Hippocampal formation (tissue), 2 donors: ENCODE results near the gene EPOP.
A peak's percentile ranks its signal among the peaks of the same experiment; 100 is the strongest.

ENCODE experiments used
- DNase-seq, 2 donors: peaks; one replicate each; lab custom pipeline; 2025; lab: John Stamatoyannopoulos, UW

EPOP gene

DNA sequence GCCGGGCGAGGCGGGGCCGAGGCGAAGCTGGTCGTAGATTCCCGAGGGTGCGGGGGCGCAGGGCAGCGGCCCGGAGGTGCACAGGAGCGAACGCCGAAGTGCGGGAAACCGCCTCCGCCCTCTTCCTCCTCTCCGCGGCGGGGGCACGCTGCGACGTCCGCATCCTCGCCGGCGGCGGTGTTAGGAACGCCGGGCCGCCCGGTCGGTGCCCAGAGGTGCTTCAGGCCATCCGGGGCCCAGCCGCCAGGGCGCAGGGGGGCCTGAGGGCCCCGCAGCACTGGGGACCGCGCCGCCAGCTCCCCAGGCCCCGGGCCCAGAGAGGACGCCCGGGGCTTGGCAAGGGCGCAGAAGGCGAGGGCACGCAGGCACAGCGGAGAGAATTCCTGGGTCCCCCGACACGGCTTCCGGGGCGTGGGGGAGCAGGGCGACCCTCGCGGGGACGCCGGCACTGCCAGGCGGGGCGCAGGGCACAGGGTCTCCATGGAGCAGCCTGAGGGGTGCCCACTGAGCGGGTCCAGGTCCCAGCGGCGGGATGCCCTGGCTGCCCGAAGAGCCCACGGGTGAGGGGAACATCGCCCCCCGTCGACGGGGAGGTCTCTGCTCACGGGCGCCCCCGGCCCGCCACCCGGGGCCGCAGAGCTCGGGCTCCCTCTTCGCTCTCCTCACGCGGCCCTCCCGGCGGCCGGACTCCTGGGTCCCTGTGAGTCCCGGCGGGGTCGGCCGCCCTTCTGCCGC lies 576 bp downstream of the EPOP start:
- no peak for DNase-seq

DNA sequence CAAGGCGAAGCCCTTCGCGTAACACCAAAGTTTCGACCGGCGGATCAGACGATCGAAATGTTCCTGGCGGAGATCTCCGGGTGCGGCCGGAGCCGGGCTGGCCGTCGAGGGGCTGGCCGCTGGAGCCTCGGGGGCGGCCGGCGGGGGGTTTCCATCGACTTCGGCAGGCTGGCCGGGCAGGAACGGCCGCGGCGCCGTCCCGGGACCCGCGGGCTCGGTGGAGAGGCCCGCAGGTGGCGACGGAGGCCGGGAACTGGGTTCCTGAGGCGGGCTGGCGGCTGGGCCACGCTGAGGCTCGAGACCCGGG lies 1.1 kb downstream of the EPOP start:
- DNase-seq: no peak

DNA sequence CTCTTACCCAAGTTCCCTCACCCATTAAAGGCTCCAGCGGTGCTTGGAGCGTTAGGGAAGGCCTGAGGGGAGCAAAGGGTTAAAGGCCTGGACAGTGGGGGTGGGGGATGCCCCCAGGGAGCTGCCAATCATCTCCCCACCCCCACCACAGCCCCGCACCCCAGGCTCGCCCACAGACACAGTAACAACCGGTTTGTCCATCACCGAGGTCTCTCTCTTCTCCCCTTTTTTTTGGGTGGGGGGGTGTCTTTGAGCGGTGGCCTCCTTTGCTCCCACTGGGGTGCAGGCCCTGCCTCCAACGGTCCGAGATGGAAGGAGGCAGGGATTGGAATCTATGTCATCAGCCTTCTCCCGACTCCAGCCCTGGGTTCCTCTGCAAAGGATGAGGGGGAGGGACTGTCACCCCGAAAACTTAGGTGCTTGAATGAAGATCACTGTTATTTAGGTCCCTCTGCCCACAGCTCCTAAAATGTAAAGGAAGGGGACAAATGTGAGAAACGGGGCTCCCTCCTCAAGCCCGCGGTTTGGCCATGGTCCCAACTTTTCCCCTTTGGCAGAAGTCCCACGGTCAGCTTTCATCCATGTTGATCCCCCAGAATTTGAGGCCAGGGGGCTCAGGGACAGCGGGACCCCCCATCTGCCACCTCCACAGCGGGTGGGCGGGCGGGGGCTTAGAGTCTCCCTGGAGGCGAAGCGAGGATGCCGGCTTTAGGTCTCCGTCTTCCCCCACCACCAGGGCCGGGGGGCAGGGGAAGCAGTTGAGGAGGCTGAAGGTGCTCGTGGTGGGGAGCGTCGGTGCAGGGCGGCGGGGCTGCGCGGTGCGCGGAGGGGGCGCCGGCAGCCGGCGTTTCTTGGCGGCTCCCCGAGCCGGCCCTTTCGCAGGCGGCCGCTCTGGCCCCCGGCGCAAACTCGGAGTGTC lies 1.7 kb downstream of the EPOP start:
- DNase-seq: no peak

DNA sequence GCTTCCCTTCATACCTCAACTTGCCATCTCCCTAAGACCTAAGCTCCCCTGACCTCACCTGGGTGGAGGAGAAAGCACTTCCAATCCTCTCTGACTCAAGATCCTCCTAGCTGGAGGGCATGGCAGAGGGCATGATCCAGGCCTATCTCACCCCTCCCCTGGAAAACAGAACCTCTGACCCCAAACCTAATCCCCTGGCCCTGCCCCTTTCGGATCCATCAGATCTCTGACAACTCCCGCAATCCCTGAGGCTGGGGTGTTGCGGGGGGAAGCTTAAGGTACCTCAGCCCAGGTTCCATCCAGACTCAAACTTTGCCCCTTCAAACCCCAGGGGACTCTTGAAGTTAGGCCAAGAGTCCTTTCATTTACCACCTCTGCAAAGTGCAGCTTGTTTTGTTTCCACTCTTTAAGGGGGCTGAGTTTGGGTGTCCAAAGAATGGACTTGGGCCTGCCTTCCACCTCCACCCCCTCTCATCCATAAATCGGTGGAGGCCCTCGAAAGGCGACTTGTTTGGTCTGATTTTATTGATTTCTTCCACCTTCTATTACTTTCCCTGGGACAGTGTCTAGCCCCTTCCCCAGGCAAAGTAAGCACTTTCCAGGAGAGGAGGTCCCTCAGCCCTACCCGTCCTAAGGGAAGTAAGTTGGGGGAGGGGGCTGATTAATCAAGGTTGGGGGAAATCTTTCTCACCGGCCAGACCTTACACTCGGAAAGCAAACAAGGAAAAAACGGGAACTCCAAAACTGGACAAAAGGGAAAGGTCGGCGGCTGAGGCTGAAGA lies 2.6 kb downstream of the EPOP start:
- DNase-seq: no peak

DNA sequence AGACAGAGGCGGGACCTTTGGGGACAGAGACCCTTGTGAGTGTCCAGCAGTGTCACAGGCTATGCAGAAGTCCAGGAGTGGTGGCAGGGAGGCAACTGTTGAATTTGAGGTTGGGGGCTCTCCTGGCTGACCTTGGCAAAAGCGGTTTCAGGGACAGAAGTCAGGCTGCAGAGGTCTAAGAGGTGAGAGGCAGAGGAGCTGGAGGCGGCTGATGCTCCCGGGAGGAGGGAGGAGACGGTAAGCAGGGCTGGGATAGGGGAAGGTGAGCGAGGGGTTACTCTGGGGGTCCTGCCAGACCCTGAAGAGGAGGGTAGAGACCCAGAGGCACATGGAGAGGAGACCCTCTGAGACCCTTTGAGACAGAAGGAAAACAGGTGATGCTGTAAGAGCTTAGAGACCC lies 5.2 kb downstream of the EPOP start:
- DNase-seq: no peak

DNA sequence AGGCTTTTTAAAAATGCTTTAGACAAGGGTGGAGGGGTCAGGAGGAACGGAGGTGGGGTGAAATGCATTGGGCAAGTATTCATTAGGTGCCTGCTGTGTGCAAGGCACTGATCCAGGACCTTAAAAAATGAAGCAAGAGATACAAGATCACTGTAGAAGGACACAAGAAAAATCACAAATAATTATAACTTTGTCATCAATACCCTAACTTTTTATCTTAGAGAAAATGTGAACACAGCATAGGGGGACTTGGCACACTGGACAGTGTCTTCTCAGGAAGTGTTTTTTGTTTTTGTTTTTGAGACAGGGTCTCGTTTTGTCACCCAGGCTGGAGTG lies 7.0 kb downstream of the EPOP start:
- no peak for DNase-seq

DNA sequence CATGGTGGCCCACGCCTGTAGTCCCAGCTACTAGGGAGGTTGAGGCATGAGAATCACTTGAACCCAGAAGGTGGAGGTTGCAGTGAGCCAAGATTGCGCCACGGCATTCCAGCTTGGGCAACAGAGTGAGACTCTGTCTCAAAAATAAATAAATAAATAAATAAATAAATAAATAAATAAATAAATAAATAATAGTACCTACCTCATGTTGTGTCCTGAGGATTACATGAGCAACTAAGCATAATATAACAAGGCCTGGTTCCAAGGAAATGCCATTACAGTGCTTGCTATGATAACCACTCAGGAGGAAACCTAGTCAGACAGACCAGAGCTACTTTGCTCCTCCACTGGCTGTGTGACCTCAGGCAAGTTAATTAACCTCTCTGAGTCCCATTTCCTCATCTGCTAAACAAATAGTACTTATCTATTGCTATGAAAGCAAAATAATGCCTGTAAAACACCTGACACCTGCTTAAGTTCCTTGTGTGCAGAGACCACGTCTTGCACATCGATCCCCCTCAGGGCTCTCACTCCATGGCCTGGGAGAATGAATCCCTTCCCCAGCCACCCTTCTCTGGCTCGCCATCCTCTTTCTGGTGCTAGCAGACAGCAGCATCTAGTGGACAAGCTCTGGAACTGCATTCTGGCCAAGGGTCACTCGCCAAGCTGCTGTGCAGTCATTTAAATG lies 7.5 kb downstream of the EPOP start:
- peak; percentile 57 to 58 for DNase-seq

DNA sequence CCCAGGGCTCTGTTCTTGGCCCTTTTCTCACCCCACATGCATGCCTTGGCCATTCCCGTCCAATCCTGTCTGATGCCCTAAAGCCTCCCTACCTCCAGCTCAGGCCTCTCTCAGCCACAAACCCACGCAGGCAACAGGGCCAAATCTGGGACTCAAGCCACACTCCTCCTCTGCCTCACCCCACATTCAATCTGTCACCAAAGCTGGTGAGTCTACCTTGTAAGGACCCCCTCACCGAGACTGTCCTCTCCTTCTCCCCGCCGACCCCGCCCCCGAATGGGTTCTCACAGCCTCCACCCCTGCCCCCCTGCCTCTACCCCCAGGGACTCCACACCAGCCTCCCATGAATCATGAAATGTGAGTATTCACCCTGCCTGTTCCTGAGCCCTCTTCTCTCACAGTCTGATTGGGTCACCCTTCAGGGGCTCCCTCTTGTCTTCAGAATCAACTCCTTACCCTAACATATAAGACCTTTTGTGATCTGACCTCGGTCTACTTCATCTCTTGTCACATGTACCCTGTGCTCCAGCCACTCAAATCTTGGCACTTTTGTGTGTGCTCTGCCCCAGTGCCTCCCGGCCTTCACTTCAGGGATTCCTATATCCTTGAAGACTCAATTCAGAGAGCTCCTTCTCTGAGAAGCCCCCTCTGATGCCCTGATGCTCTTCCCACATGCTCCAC lies 10.7 kb downstream of the EPOP start:
- no peak for DNase-seq

DNA sequence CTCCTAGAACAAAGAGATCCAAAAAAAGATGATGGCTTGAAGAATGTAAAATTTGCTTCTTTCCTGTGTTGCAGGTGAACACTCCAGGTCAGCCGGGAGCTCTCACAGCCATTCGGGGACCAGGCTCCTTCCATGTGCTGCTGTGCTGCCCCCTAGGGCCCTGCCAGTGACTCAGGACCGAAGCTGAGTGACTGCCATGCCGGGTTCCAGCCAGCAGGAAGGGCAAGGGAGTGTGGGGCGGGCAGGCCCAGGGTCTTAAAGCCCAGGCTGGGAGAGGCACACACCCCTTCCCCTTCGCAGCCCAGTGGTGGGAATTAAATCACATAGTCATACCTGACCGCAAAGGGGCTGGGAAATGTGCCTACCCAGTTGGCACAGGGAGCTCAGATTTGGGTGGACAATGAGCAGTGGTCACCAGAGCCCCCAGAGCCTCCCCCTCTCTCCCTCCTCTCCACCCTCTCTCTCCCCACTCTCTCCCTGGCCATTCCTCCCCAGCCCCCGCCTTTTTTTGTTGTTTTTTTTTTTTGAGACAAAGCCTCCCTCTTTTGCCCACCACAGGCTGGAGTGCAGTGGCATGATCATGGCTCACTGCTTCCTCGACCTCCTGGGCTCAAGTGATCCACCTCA lies 11.5 kb downstream of the EPOP start:
- peak; percentile 44 to 68 for DNase-seq

DNA sequence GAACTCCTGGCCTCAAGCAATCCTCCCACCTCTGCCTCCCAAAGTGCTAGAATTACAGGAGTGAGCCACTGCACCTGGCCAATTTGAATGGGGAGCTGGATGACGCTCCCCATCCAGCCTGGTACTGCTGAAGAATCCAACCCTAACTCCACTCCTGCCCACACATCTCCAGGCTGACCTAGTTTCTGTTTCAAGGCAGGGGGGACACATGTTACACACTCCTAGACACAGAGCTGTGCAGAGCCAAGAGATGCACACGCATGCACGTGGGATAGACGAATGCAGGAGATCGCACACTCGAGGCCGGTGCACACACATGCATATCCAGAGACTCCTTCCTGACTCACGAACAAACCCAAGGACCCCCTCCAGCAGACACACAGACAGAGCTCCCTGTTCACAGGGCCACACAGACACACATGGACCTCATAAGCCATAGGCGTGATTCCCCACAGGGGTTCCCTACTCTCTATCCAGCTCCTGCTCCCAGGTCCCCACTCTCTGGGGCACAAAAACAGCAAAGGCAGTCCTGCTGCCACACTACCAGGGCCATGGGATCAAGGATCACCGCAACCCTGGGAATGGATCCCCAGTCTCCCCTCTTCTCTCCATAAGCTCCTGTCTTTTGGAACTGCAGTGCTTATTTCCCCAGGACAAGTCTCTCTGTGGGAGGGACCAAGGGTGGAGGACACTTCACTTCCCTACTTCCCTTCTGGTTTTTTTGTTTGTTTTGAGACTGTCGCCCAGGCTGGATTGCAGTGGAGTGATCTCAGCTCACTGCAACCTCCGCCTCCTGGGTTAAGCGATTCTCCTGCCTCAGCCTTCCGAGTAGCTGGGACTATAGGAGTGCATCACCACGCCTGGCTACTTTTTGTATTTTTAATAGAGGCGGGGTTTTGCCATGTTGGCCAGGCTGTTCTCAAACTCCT lies 14.4 kb downstream of the EPOP start:
- DNase-seq: no peak

DNA sequence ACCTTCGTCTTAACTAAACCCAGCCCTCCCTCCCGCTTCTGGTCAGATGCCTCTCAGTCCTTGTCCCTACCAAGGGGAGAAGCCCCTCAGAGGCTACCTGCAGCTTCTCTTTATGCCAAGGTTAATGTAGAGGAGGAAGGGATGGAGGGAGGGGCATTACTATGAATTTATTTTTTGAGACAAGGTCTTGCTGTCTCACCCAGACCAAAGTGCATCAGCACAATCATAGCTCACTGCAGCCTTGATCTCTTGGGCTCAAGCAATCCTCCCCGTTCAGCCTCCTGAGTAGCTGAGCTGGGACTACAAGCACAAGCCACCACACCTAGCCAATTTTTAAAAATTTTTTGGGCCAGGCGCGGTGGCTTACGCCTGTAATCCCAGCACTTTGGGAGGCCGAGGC lies 15.3 kb downstream of the EPOP start:
- no peak for DNase-seq

DNA sequence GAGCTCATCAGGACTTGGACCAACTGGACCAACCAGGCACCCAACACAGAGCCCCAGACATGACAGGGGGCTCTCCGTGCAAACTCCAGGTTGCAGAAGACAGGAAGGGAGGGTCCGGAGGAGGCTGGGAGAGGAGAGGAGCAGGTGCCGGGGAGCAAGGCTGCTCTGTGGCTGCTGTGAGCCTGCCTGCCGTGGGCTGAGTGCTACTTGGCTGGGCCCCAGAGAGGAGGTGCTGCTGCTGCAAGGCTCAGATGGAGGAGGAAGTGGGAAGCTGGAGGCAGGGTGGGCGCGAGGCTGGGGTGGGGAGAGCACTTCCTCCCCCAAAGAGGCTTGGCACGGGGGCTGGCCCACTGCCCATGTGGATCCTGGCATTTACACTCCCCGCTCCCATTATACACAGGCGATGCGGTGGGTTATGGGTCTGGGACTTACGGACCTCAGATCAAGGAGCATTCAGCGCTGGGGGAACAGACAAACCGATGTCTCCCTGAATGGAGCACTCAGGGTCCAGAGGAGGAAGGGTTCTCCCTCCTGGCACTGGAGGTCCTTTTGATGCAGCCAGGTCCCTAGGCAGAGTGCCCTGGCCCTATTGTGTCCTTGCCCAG lies 15.9 kb downstream of the EPOP start:
- DNase-seq: peak in 1 of 2 donors; percentile 3

DNA sequence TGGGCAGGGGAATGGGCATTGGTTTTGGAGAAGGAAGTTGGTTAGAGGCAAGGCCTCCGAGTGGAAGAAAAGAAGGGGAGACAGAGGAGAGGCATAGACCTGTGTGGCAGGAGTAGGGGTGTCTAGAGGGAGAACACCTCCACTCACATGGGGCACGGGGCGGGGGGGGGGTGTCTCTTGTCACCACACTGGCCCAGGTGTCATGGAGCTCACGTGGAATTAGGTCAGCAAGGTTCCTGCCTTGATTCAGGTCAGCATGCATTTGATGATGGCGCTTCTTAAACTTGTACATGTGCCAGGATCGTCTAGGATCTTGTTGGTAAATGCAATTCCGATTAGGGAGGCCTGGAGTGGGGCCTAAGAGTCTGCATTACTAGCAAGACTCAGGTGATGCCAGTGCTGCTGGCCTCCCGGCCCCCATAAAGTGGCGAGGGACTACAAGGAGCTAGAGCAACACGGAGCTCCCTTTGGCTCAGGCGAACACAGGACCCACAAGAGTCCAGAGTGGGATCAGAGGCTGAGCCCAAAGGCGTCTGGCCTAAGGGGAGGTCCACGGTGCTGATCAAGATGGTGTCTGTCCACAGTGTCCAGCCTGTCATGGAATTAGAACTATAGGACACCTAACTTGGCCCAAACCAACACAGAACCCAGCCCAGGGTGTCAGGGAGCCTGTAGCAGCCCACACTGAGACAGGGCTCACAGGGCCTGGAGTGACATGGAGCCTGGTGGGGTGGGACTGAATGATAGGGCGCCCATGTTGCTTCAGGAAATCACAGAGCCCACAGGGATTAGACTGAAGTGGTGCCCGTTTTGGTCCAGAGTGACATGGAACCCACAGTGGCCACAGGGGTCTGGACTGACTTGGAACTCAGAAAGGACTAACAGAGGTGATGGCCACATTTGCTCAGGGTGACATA lies 16.7 kb downstream of the EPOP start:
- DNase-seq: no peak

DNA sequence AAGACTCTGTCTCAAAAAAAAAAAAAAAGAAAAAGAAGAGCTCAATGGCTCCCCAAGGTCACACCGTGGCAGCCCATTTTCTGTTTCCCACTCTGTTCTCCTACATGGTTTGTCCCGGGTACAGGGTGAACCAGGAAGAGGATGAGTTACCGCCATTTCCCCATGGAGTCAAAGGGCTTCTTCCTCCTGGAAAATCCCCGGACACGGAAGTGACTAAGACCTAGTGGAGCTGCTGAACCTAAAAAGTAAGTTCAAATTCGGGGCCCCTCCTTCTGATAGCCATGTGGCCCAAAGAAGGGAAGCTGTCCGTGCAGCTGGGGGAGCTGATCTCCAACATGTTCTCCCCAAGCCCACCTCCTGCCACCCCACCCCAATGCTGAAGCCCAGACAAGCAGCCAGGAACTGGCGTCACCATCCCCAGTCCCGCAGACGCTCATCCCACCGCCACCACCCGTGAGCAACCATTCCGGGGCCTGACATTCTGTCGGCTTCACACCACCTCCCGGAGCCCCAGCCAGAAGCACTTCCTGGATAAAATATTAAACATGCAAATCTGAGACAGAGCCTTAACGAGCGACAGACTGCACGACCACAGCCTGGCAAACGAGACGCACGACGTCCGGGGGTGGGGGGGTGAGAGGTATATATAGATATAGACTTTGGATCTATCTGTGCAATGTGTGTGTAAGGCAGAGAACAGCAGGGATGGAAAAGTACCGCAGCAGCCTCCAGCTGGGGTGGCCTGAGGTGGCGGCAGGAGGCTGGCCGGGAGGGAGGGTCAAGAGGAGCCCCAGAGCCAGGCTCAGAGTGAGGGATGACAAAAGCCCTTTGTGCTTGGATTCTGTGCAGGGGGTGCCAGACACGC lies 17.6 kb downstream of the EPOP start:
- DNase-seq: peak; percentile 75 to 79

DNA sequence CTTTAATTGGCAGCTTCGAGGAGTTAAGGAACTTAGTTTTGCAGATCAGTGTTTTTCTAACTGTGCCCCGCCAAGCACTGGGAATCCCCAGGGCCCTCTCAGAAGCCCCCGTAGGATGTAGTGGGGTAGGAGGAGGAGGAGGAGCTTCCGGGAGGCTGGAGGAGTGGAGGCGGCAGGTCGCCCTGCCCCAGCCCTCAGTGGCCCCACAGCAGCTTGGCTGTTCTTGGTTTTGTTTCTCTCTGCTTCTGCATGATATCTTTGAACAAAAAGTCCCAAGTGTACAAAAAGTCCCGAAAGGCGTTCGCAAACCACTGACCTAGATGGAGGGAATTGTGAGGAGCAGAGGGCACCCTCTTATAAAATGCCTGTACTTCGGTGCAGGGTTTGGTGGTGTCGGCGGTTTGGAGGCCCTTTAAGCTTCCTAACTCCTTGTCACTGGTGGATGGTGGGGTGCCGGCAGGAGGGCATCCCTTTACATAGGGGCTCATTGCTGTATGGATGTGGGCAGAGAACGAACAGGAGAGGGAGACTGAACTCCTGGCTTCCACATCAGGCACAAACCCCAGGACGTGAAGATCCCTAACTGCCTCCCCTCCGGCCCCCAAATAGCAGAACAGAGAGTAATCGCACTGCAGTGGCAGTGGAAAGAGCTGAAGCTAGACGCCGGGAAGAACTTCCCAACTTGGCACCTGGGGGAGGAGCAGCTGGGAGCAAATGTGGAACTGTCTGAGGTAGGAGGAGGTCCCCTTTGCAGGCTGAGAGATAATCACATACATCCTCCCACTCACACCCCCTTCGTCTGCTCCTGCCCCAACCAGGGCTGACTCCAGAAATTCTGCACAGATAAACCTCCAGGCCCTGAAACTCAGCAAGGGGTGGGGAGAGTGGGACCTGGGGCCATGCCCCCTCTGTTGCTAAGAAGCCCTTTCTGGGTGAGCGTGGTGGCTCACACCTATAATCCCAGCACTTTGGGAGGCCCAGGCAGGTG lies 20.1 kb downstream of the EPOP start:
- no peak for DNase-seq

DNA sequence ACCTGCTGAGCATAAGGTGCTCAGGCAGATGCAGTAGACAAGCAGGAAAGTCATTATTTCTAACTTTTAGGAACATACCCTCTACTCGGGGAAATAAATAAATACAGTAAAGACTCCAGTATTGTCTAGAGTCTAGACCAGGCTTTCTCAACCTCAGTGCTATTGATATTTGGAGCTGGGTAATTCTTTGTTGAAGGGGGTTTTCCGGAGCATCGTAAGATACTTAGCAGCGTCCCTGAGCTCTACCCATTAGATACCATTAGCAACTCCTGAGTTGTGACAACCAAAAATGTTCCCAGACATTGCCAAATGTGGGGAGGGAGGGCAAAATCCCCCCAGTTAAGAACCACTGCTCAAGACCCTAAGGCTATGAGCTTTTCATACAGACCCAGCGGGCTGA lies 21.1 kb downstream of the EPOP start:
- DNase-seq: no peak
